ENCODE data around the gene UBE2D4. TPM values are rescaled to one million over a fixed set of nuclear protein-coding genes. Genes with fewer than 3 reads are reported as not detected.
A peak's percentile ranks its signal among the peaks of the same experiment; 100 is the strongest.

Gene UBE2D4
- 19.0 and 29.3 TPM in 2 replicates for total RNA-seq (2014; rRNA removed; shearing (Covaris generic); ENCODE audit: low replicate concordance)

- H3K27me3 ChIP-seq (ENCODE audit: low read length) = no peaks in the 10 kb centered on the region
- peak within 1 kb of the TSS; percentile 76 for H3K4me3 ChIP-seq (ENCODE audit: low read length)
- peak within 1 kb of the TSS; percentile 81 for H3K27ac ChIP-seq (ENCODE audit: low read length)
- peak within 1 kb of the TSS; percentile 86; the same call in 1 of the 2 replicates for H2AFZ ChIP-seq (ENCODE audit: low read length)
- no peaks in the 10 kb centered on the region for H3K9me2 ChIP-seq (replicated peaks; ENCODE audit: insufficient read depth, low read length)
- peak within 1 kb of the TSS; percentile 94 for H3K9ac ChIP-seq (ENCODE audit: low read length)
- H3K36me3 ChIP-seq (ENCODE audit: insufficient read depth, low read length) = peaks cover 6% of the 10 kb centered on the region
- no peaks in the 10 kb centered on the region; the same call in 1 of the 2 replicates for H3K9me3 ChIP-seq (ENCODE audit: low read length)
- H3K4me2 ChIP-seq (ENCODE audit: low read depth, low read length, poor library complexity, severe bottlenecking) = peak within 1 kb of the TSS; percentile 90
- DNase-seq = peak; percentile 95
- H3K4me1 ChIP-seq (ENCODE audit: low read length) = peaks cover 21% of the 10 kb centered on the region
- H4K20me1 ChIP-seq (ENCODE audit: insufficient read depth, low read depth, low read length) = no peaks in the 10 kb centered on the region
- H3K79me2 ChIP-seq (ENCODE audit: low read length) = peaks cover 54% of the 10 kb centered on the region
Measured at GRCh38 chr7:43925984-43926797, at the start of gene UBE2D4. TSS of gene UBE2D4 (plus strand) at chr7:43926436. CDS start at chr7:43926533, 97 bp downstream.

- H3K27me3 ChIP-seq (ENCODE audit: low read length) = no peaks in the 10 kb centered on the region
- H3K4me2 ChIP-seq (ENCODE audit: low read depth, low read length, poor library complexity, severe bottlenecking) = peak overlapping the region; percentile 28
- H3K27ac ChIP-seq (ENCODE audit: low read length) = no peak overlapping the region
- peaks cover 6% of the 10 kb centered on the region; the same call in 1 of the 2 replicates for H4K20me1 ChIP-seq (ENCODE audit: insufficient read depth, low read depth, low read length)
- no peak for DNase-seq
- no peaks in the 10 kb centered on the region for H3K9me3 ChIP-seq (ENCODE audit: low read length)
- H2AFZ ChIP-seq (ENCODE audit: low read length) = no peak overlapping the region
- H3K9me2 ChIP-seq (replicated peaks; ENCODE audit: insufficient read depth, low read length) = no peaks in the 10 kb centered on the region
- no peak overlapping the region for H3K4me3 ChIP-seq (ENCODE audit: low read length)
- H3K79me2 ChIP-seq (ENCODE audit: low read length) = no peaks in the 10 kb centered on the region
- H3K36me3 ChIP-seq (ENCODE audit: insufficient read depth, low read length) = peaks cover 34% of the 10 kb centered on the region
- H3K9ac ChIP-seq (ENCODE audit: low read length) = no peak overlapping the region
- peaks cover 19% of the 10 kb centered on the region for H3K4me1 ChIP-seq (ENCODE audit: low read length)
Measured at GRCh38 chr7:43876976-43877745, 49.1 kb upstream of the UBE2D4 start.

- DNase-seq = no peak
- Histone ChIP-seq H3K4me1 (ENCODE audit: low read length) (peaks cover 19% of the 10 kb centered on the region), H3K27ac (ENCODE audit: low read length) (no peak overlapping the region), H3K9me3 (ENCODE audit: low read length) (no peaks in the 10 kb centered on the region), H3K9ac (ENCODE audit: low read length) (no peak overlapping the region), H3K36me3 (ENCODE audit: insufficient read depth, low read length) (peaks cover 37% of the 10 kb centered on the region), H3K79me2 (ENCODE audit: low read length) (no peaks in the 10 kb centered on the region), H3K27me3 (ENCODE audit: low read length) (no peaks in the 10 kb centered on the region), H3K4me3 (ENCODE audit: low read length) (no peak overlapping the region), H2AFZ (ENCODE audit: low read length) (no peak overlapping the region), H3K9me2 (replicated peaks; ENCODE audit: insufficient read depth, low read length) (no peaks in the 10 kb centered on the region), H4K20me1 (ENCODE audit: insufficient read depth, low read depth, low read length) (peaks cover 6% of the 10 kb centered on the region; the same call in 1 of the 2 replicates), H3K4me2 (ENCODE audit: low read depth, low read length, poor library complexity, severe bottlenecking) (no peak overlapping the region)
Measured at GRCh38 chr7:43877968-43878864, 48.0 kb upstream of the UBE2D4 start.

GRCh38 chr7:43878867-43879266 is 47.4 kb upstream of the UBE2D4 start:
- Histone ChIP-seq H2AFZ (ENCODE audit: low read length) (no peak overlapping the region), H4K20me1 (ENCODE audit: insufficient read depth, low read depth, low read length) (peaks cover 6% of the 10 kb centered on the region; the same call in 1 of the 2 replicates), H3K9me3 (ENCODE audit: low read length) (no peaks in the 10 kb centered on the region), H3K27ac (ENCODE audit: low read length) (no peak overlapping the region), H3K36me3 (ENCODE audit: insufficient read depth, low read length) (peaks cover 36% of the 10 kb centered on the region), H3K4me3 (ENCODE audit: low read length) (no peak overlapping the region), H3K27me3 (ENCODE audit: low read length) (no peaks in the 10 kb centered on the region), H3K9me2 (replicated peaks; ENCODE audit: insufficient read depth, low read length) (no peaks in the 10 kb centered on the region), H3K4me1 (ENCODE audit: low read length) (peaks cover 19% of the 10 kb centered on the region), H3K79me2 (ENCODE audit: low read length) (no peaks in the 10 kb centered on the region), H3K4me2 (ENCODE audit: low read depth, low read length, poor library complexity, severe bottlenecking) (no peak overlapping the region), H3K9ac (ENCODE audit: low read length) (no peak overlapping the region)
- no peak for DNase-seq

GRCh38 chr7:43879477-43879876 is 46.8 kb upstream of the UBE2D4 start:
- H3K27ac ChIP-seq (ENCODE audit: low read length) = no peak overlapping the region
- peaks cover 19% of the 10 kb centered on the region for H3K4me1 ChIP-seq (ENCODE audit: low read length)
- peaks cover 6% of the 10 kb centered on the region; the same call in 1 of the 2 replicates for H4K20me1 ChIP-seq (ENCODE audit: insufficient read depth, low read depth, low read length)
- no peak overlapping the region for H2AFZ ChIP-seq (ENCODE audit: low read length)
- no peaks in the 10 kb centered on the region for H3K27me3 ChIP-seq (ENCODE audit: low read length)
- H3K9me3 ChIP-seq (ENCODE audit: low read length) = no peaks in the 10 kb centered on the region
- no peaks in the 10 kb centered on the region for H3K9me2 ChIP-seq (replicated peaks; ENCODE audit: insufficient read depth, low read length)
- peaks cover 34% of the 10 kb centered on the region for H3K36me3 ChIP-seq (ENCODE audit: insufficient read depth, low read length)
- H3K79me2 ChIP-seq (ENCODE audit: low read length) = peaks cover 5% of the 10 kb centered on the region; the same call in 1 of the 2 replicates
- no peak overlapping the region for H3K9ac ChIP-seq (ENCODE audit: low read length)
- no peak overlapping the region for H3K4me2 ChIP-seq (ENCODE audit: low read depth, low read length, poor library complexity, severe bottlenecking)
- no peak for DNase-seq
- no peak overlapping the region for H3K4me3 ChIP-seq (ENCODE audit: low read length)

GRCh38 chr7:43880596-43880995 is 45.6 kb upstream of the UBE2D4 start:
- Histone ChIP-seq H4K20me1 (ENCODE audit: insufficient read depth, low read depth, low read length) (peaks cover 6% of the 10 kb centered on the region; the same call in 1 of the 2 replicates), H3K79me2 (ENCODE audit: low read length) (peaks cover 8% of the 10 kb centered on the region; the same call in 1 of the 2 replicates), H3K4me3 (ENCODE audit: low read length) (no peak overlapping the region), H3K9me2 (replicated peaks; ENCODE audit: insufficient read depth, low read length) (no peaks in the 10 kb centered on the region), H3K9me3 (ENCODE audit: low read length) (no peaks in the 10 kb centered on the region), H3K4me2 (ENCODE audit: low read depth, low read length, poor library complexity, severe bottlenecking) (no peak overlapping the region), H2AFZ (ENCODE audit: low read length) (no peak overlapping the region), H3K9ac (ENCODE audit: low read length) (no peak overlapping the region), H3K36me3 (ENCODE audit: insufficient read depth, low read length) (peaks cover 34% of the 10 kb centered on the region), H3K27me3 (ENCODE audit: low read length) (no peaks in the 10 kb centered on the region), H3K4me1 (ENCODE audit: low read length) (peaks cover 19% of the 10 kb centered on the region), H3K27ac (ENCODE audit: low read length) (no peak overlapping the region)
- no peak for DNase-seq

GRCh38 chr7:43884209-43884608 is 42.0 kb upstream of the UBE2D4 start:
- H3K79me2 ChIP-seq (ENCODE audit: low read length) = peaks cover 36% of the 10 kb centered on the region
- no peak for DNase-seq
- H3K4me2 ChIP-seq (ENCODE audit: low read depth, low read length, poor library complexity, severe bottlenecking) = no peak overlapping the region
- H3K9me2 ChIP-seq (replicated peaks; ENCODE audit: insufficient read depth, low read length) = no peaks in the 10 kb centered on the region
- no peaks in the 10 kb centered on the region for H3K9me3 ChIP-seq (ENCODE audit: low read length)
- peaks cover 4% of the 10 kb centered on the region; the same call in 1 of the 2 replicates for H4K20me1 ChIP-seq (ENCODE audit: insufficient read depth, low read depth, low read length)
- H3K27ac ChIP-seq (ENCODE audit: low read length) = no peak overlapping the region
- H3K36me3 ChIP-seq (ENCODE audit: insufficient read depth, low read length) = peaks cover 36% of the 10 kb centered on the region
- no peaks in the 10 kb centered on the region; the same call in 1 of the 2 replicates for H3K4me1 ChIP-seq (ENCODE audit: low read length)
- no peak overlapping the region for H3K9ac ChIP-seq (ENCODE audit: low read length)
- H3K4me3 ChIP-seq (ENCODE audit: low read length) = no peak overlapping the region
- no peaks in the 10 kb centered on the region for H3K27me3 ChIP-seq (ENCODE audit: low read length)
- H2AFZ ChIP-seq (ENCODE audit: low read length) = no peak overlapping the region

Measured in Karpas-422 (cell line).